ENCODE data around the gene SIK3. TPM values are rescaled to one million over a fixed set of nuclear protein-coding genes. Genes with fewer than 3 reads are reported as not detected.
"Not testable (repeated sequence)": the region's sequence is repeated elsewhere in the genome, so short reads cannot be mapped to it uniquely, and the experiment has no call there.

Gene SIK3
- total and polyA plus RNA-seq, 11 donors, result 11.8 to 67.4 (median 38.1) TPM

GRCh38 chr11:117144477-117145392 lies 46.5 kb upstream of the SIK3 start:
- WGBS, 4 donors, result 0 to 2% (median 1%) methylated on average over 37 to 62 of the region's 62 CpGs
- peak overlapping the region; percentile 62 to 99 (median 84) for H3K4me3 ChIP-seq

GRCh38 chr11:117143871-117144476 lies 45.7 kb upstream of the SIK3 start, which contains the start of gene PAFAH1B2:
PAFAH1B2 (plus strand) TSS chr11:117144287; CDS start chr11:117152448, 8,161 bp downstream.
- intact Hi-C loops (cut with DNase I), result loop anchor here in 6 of 10 donors (2.0 to 5.0 kb wide), 4 partner anchors 33 to 89 kb away; partner anchors contain the start of genes SIDT2 (in 4 of the 6), PCSK7 (in 1 of the 6) and RNF214 (in 1 of the 6)
- no peak for TF ChIP-seq CTCF (IDR thresholded peaks at IDR 0.05)
- peak in 1 of 2 donors; percentile 83 for TF ChIP-seq POLR2A (IDR thresholded peaks at IDR 0.05)
- H3K27ac ChIP-seq, result peak within 1 kb of the TSS; percentile 86 to 97 (median 94)
- peaks cover 0 to 29% (median 17%) of the 10 kb centered on the region in 9 donors for H3K36me3 ChIP-seq
- H3K4me1 ChIP-seq, result peaks cover 0 to 46% (median 30%) of the 10 kb centered on the region in 12 donors
- no peaks in the 10 kb centered on the region for H3K27me3 ChIP-seq
- H3K9me3 ChIP-seq, result no peaks in the 10 kb centered on the region
- DNase-seq, result peak; percentile 97 to 98 (median 97)
- H3K4me3 ChIP-seq, result peak within 1 kb of the TSS; percentile 62 to 99 (median 84)
- WGBS, 4 donors, result 0 to 1% (median 0%) methylated on average over 23 to 48 of the region's 48 CpGs
- ATAC-seq, result peak; percentile 90 to 98 (median 97)

More at GRCh38 chr11:117144477-117145392, 46.5 kb upstream of the SIK3 start:
- intact Hi-C loops (cut with DNase I), result loop anchor here in 7 of 10 donors (1.0 to 5.0 kb wide), 5 partner anchors 33 to 88 kb away; partner anchors contain the start of genes SIDT2 (in 5 of the 7), PCSK7 (in 1 of the 7) and RNF214 (in 1 of the 7)
- H3K27me3 ChIP-seq, result no peaks in the 10 kb centered on the region
- H3K4me1 ChIP-seq, result peaks cover 0 to 48% (median 33%) of the 10 kb centered on the region in 12 donors
- H3K27ac ChIP-seq, result peak overlapping the region; percentile 86 to 97 (median 94)
- ATAC-seq (peak; percentile 65 to 82 (median 74)), DNase-seq (peak; percentile 73 to 86 (median 79))
- H3K9me3 ChIP-seq, result no peaks in the 10 kb centered on the region
- peaks cover 0 to 32% (median 17%) of the 10 kb centered on the region in 9 donors for H3K36me3 ChIP-seq
- no peak for TF ChIP-seq POLR2A (IDR thresholded peaks at IDR 0.05)
- no peak for TF ChIP-seq CTCF (IDR thresholded peaks at IDR 0.05)

- TF ChIP-seq POLR2A (IDR thresholded peaks at IDR 0.05) (no peak), CTCF (IDR thresholded peaks at IDR 0.05) (no peak)
- peaks cover 0 to 44% (median 28%) of the 10 kb centered on the region in 12 donors for H3K4me1 ChIP-seq
- peaks cover 0 to 24% (median 17%) of the 10 kb centered on the region in 9 donors for H3K36me3 ChIP-seq
- no peaks in the 10 kb centered on the region for H3K9me3 ChIP-seq
- intact Hi-C loops (cut with DNase I), result loop anchor here in 3 of 10 donors (5.0 kb wide), 2 partner anchors 34 to 79 kb away; partner anchors contain the start of gene SIDT2 (in 2 of the 3)
- H3K27me3 ChIP-seq, result no peaks in the 10 kb centered on the region
- ATAC-seq (peak; percentile 25 to 49 (median 44)), DNase-seq (peak in 4 of 5 donors; percentile 40 to 69 (median 58))
- WGBS, 4 donors, result 4 to 8% (median 7%) methylated on average over 5 of the region's 5 CpGs
- peak overlapping the region; percentile 86 to 97 (median 94) for H3K27ac ChIP-seq
- peak overlapping the region; percentile 62 to 99 (median 84) for H3K4me3 ChIP-seq
These were observed 45.2 kb upstream of the SIK3 start for GRCh38 chr11:117143390-117143789.

DNA sequence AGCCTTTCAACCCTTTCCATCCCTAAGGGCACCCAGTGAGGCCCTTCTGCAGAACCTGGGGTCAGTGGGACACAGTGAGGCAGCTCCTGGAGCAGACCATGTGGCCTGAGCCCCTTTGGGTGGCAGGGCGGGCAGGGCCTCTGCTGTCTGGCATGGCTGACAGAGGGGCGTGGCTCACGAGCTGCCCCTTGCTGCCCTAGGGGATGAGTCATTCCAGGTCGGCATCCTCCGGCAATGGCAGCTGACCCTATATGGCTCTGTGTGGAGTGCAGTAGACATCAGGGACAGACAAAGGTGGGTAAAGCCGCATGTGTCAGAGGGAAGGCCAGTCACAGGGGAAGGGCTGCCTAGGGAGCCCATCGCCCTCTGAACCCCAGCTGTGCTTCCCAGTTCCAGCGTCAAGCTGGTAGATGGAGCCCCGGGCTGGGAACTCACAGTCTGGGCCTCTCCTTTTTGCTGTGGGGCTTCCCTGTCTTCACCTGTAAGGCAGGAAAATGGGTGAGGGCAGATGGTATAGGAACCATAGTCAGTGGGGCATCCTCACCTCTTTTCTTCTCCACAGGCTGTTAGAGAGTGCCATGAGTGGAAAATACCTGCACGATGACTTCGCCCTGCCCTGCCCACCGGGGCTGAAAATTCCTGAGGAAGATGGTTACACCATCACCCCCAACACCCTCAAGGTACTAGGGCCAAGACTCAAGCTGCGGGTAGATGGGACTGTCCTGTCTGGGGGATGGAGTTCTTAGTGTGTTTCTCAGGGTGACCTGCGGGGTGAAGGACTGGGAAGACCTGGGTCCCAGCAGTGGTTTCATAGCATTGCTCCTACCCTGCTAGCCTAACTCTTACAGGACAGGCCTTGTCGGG lies 39.2 kb upstream of the SIK3 start:
- DNase-seq; H3K4me3 ChIP-seq; H3K27ac ChIP-seq; H3K9me3 ChIP-seq; H3K4me1 ChIP-seq; H3K36me3 ChIP-seq; H3K27me3 ChIP-seq; intact Hi-C loops (cut with DNase I): not testable (repeated sequence)
- 75 to 93% methylated on average over 2 to 3 of the region's 15 CpGs; no CpG with 5 or more reads in 2 of the 4 donors for WGBS, 4 donors
- ATAC-seq, result peak; percentile 58 to 89 (median 88)

DNA sequence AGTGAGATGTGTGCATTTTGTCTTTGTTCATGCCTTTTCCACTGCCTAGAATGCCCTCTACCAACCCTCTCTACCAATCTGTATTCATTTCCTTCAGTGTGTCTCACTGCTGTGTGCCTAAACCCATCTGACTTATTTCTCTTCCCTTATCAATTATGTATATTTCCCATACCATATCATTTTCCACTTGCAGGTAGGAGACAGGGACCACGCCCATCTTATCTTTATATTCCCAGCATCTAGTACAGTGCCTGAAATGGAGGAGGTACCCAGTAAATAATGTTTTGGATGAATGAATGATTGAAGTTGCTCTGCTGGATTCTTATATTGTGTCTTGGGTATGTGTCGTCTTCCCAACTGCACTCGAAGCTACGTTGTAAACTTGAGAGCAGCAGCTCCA lies 36.8 kb upstream of the SIK3 start:
- 94 to 100% (median 96%) methylated on average over 1 of the region's 4 CpGs; no CpG with 5 or more reads in 1 of the 4 donors for WGBS, 4 donors
- not testable (repeated sequence) for H3K27ac ChIP-seq, H3K27me3 ChIP-seq, H3K4me1 ChIP-seq, H3K36me3 ChIP-seq, DNase-seq, H3K9me3 ChIP-seq, H3K4me3 ChIP-seq, ATAC-seq
- intact Hi-C loops (cut with DNase I), result loop anchor here in 5 of 10 donors (2.0 to 5.0 kb wide), 2 partner anchors 72 to 74 kb away; no protein-coding TSS in a partner anchor

Data from heart left ventricle (tissue), 16 donors.